HG03066 (cell line): ENCODE results near the gene SIVA1.

Experiments used
- ATAC-seq: cut with Tn5 transposase; IDR thresholded peaks from one replicate; pipeline ENCODE4 v1.9.1; 2021; ENCODE audit warnings: low read depth; ENCODE audit not compliant: unreplicated experiment

The SIVA1 gene

GRCh38 chr14:104805326-104805678 is 52.4 kb downstream of the SIVA1 start:
- no peak for ATAC-seq

GRCh38 chr14:104805941-104806624 is 53.1 kb downstream of the SIVA1 start:
- no peak for ATAC-seq

GRCh38 chr14:104806625-104807465 is 53.9 kb downstream of the SIVA1 start:
- no peak for ATAC-seq

- no peak for ATAC-seq
Observed at GRCh38 chr14:104808456-104808855, 55.5 kb downstream of the SIVA1 start.
